Stromal cell of bone marrow (primary cell): ENCODE measurements around the gene CHRNA1.

Experiments
- DNase-seq: peaks from one replicate; pipeline ENCODE4 v3.0.0-alpha.2; 2012; ENCODE audit warnings: low read depth

The CHRNA1 gene

GRCh38 chr2:174781996-174782395 is 17.7 kb upstream of the CHRNA1 start:
- DNase-seq, result no peak

DNA sequence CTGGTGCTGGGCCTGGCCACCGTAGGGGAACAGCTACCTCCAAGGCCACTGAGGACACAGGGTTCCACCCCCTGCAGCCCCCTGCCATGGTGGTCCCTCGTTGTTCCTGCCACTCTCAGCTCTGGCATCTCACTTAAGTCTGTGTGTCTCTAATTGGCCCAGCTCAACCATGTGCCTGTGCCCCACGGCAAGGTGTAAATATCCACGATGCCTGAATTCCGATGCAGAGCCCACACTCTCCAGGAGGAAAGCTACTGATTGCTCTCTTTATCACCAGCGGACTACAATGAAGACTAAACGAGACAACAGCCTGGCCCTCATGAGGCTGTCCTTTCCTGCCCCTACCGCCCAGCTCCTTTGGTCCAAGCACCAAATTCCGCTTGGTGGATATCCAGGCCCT is 17.0 kb upstream of the CHRNA1 start:
- no peak for DNase-seq

DNA sequence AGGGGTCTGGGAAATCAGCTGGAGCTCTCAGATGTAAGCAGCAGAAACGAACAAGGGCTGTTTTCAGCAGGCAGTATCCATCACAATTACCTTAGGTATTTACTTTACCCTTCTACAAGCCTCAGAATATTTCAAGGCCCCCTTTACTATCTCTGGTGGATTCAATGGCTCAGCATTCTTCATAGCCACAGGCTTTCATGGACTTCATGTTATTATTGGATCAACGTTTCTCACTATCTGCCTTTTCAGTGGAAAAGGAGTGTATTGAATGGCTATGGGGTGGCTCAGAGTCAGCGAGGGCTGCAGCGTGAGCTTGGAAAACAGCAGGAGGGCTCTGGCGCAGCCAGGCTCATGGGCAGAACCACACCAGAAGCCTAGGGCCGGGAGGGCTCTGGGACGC is 16.6 kb upstream of the CHRNA1 start:
- DNase-seq, result no peak

GRCh38 chr2:174780191-174780840 is 16.0 kb upstream of the CHRNA1 start:
- DNase-seq, result no peak

- DNase-seq, result no peak
Measured at GRCh38 chr2:174779361-174779928, 15.2 kb upstream of the CHRNA1 start.

GRCh38 chr2:174778085-174778981 is 14.1 kb upstream of the CHRNA1 start:
- peak; percentile 95 for DNase-seq

DNA sequence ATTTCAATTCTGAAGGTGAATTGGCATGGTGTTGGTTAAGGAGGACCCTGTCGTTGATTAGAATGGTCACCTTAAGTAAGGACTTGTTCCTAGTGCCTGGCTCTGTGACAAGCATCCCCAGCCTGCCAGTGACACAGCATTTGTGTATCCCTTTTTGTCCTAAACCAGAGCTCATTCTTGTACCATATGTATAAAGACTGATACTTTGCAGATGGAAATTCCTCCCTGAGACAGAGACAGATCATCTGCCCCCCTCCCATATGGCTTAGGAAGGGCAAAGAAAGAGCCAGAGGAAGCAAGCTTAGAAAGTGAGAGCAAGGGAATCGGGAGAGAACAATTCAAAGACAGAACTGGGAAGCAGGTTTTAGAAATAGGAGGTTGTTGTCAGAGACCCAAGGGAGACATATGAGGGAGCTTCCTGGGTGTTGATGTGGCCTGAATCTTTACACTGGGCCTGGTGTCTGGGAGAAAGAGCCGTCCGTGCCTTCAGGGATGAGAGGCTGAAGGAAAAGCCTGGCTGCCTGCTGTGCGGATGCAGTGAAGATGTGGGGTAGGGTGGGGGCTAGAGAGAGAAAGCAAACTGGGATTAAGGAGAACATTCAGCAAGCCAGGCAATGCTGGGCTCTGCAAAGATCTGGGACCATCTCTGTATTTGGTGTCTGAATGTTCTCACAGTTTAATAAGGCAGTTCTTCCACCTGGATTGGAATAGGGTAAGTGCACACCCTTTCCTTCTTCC is 13.2 kb upstream of the CHRNA1 start:
- no peak for DNase-seq

- DNase-seq, result no peak
Measured at GRCh38 chr2:174776675-174777074, 12.4 kb upstream of the CHRNA1 start.

GRCh38 chr2:174776223-174776622 is 12.0 kb upstream of the CHRNA1 start:
- DNase-seq, result no peak

- no peak for DNase-seq
Measured at GRCh38 chr2:174775571-174775980, 11.3 kb upstream of the CHRNA1 start.

GRCh38 chr2:174774886-174775285 is 10.6 kb upstream of the CHRNA1 start:
- DNase-seq, result no peak

DNA sequence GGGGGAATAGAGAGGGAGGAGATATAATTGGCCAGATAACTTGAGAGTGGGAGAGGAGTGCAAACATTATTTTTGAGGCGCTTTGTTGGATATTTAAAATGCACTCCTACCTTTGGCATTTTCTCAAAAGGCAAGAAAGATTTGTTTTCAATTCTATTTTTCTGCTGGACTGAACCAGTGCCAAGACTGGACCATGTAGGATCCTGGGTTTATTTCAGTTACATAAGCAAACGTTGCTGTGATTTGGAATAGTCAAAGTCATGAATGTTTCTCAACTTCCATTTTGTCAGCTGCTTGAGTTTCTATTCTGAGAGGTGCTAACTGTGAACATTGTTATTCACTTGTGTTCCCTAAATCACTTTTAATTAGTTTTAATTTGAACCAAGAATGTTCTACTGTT is 8.9 kb upstream of the CHRNA1 start:
- DNase-seq, result no peak

DNA sequence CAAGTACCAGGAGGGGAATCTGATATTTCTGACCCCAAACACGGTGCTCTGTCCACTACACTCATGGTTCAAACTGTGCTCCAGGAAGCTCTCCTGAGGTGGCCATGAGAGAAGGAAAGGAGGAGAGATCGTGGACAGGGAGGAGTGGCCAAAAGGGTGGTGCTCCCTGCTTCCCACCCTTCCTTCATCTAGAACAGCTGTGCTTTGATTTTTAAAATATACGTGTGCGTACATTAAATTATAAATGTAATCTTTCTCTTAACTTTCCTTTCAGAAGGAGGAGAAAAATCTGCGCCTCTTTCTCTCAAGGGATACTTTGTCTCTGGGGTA is 8.2 kb upstream of the CHRNA1 start:
- peak; percentile 26 for DNase-seq

GRCh38 chr2:174771631-174772471 is 7.6 kb upstream of the CHRNA1 start:
- DNase-seq, result peak; percentile 61

GRCh38 chr2:174771136-174771535 is 6.9 kb upstream of the CHRNA1 start:
- no peak for DNase-seq

DNA sequence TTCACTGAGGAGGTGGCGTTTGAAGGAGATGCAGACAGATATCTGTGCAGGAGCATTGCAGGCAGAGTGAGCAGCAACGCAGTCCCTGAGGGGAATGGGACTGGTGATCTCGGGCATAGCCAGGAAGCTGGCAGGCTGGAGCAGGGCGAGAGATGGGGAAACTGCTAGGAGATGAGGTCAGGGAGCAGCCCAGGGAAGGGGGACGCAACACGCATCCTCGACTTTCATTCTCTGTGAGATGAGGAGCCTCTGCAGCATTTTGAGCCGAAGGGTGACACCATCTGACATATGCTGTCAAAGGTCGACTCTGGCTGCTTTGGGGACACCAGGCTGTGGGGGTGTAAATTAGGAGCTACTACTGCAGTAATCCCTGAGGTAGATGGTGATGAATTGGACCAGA is 4.3 kb upstream of the CHRNA1 start:
- no peak for DNase-seq

- DNase-seq, result no peak
Measured at GRCh38 chr2:174766271-174766670, 2.0 kb upstream of the CHRNA1 start.

DNA sequence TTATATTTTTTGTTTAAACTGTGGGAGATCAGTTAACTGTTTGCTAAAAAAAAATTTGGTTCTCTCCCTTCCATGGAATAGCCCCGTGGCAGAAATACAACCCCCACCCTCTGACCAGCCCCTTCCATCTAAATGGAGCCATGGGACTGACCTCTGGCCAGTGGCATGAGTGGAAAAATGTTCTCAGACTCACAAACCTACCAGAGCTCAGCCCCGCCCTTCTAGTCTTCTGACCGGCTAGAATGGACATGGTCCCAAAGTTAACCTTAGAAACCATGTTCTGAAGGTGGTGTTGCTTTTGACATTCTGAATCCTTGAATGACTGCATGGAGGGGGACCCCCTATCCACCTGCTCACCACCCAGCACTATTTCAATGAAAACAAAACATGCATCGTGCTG is 1.3 kb upstream of the CHRNA1 start:
- no peak for DNase-seq

GRCh38 chr2:174763780-174764179 is 492 bp downstream of the CHRNA1 start:
- DNase-seq, result no peak

GRCh38 chr2:174762464-174762863 is 1.8 kb downstream of the CHRNA1 start:
- no peak for DNase-seq

GRCh38 chr2:174761837-174762236 is 2.4 kb downstream of the CHRNA1 start:
- no peak for DNase-seq
